SK-N-SH treated with all-trans-retinoic acid at 6 μM for 48 hours (cell line): Measurements from ENCODE around the gene PLAAT4.

Experiments
- ESRRG ChIP-seq: fragments of 250-450 bp; sonication (Bioruptor Pico); IDR thresholded peaks from 2 replicates; pipeline ENCODE4 v1.6.1; 2021; ENCODE audit warnings: mild to moderate bottlenecking
- PATZ1 ChIP-seq: fragments of 250-450 bp; sonication (Bioruptor Pico); IDR thresholded peaks from 2 replicates; pipeline ENCODE4 v1.8.0; 2020; ENCODE audit warnings: mild to moderate bottlenecking, moderate library complexity, borderline replicate concordance
- POU6F1 ChIP-seq: fragments of 250-450 bp; sonication (Bioruptor Pico); IDR thresholded peaks from 2 replicates; pipeline ENCODE4 v1.8.0; 2021; ENCODE audit warnings: low read depth, mild to moderate bottlenecking, moderate library complexity, borderline replicate concordance
- RARB ChIP-seq: fragments of 250-450 bp; sonication (Bioruptor Pico); IDR thresholded peaks from 2 replicates; pipeline ENCODE4 v1.8.0; 2021; ENCODE audit warnings: mild to moderate bottlenecking, moderate library complexity
- SNAI2 ChIP-seq: fragments of 250-450 bp; sonication (Bioruptor Pico); IDR thresholded peaks from 2 replicates; pipeline ENCODE4 v1.5.0; 2020; ENCODE audit warnings: mild to moderate bottlenecking, moderate library complexity
- TSHZ2 ChIP-seq: fragments of 250-450 bp; sonication (Bioruptor Pico); IDR thresholded peaks from 2 replicates; pipeline ENCODE4 v1.5.0; 2020; ENCODE audit warnings: mild to moderate bottlenecking, moderate library complexity
- ZFP3 ChIP-seq: fragments of 250-450 bp; sonication (Bioruptor Pico); IDR thresholded peaks from 2 replicates; pipeline ENCODE4 v1.5.0; 2020; ENCODE audit warnings: mild to moderate bottlenecking, moderate library complexity
- ZFP30 ChIP-seq: fragments of 450-650 bp; formaldehyde crosslinking; IDR thresholded peaks from 2 replicates; pipeline ENCODE4 v1.5.0; 2022; ENCODE audit warnings: mild to moderate bottlenecking, moderate library complexity
- ZNF8 ChIP-seq: fragments of 450-650 bp; formaldehyde crosslinking; IDR thresholded peaks from 2 replicates; pipeline ENCODE4 v1.5.0; 2020; ENCODE audit warnings: mild to moderate bottlenecking, moderate library complexity

GRCh38 chr11:63503492-63503891 is 33.1 kb upstream of the PLAAT4 start:
- TF ChIP-seq ZFP30 (no peak), POU6F1 (CRISPR knock-in tag) (no peak), PATZ1 (CRISPR knock-in tag) (no peak), ZFP3 (CRISPR knock-in tag) (no peak), ZNF8 (CRISPR knock-in tag) (no peak), ESRRG (CRISPR knock-in tag) (no peak), RARB (CRISPR knock-in tag) (no peak), TSHZ2 (no peak), SNAI2 (CRISPR knock-in tag) (no peak)
